ENCODE measurements around the gene FSD2. TPM values are rescaled to one million over a fixed set of nuclear protein-coding genes. Genes with fewer than 3 reads are reported as not detected.

The FSD2 gene
- total RNA-seq, 1 experiment from 2014 or later: not detected

GRCh38 chr15:82726816-82727215 lies 79.1 kb downstream of the FSD2 start:
- ChIA-PET POLR2A (no interaction called here), CTCF (no interaction called here)
- no peaks in the 10 kb centered on the region for H3K27me3 Mint-ChIP-seq (ENCODE audit: insufficient read depth, unreplicated experiment)
- intact Hi-C loops (cut with micrococcal nuclease): no loop called here
- no peaks in the 10 kb centered on the region for H3K36me3 Mint-ChIP-seq (ENCODE audit: insufficient read depth, unreplicated experiment)
- H3K4me1 Mint-ChIP-seq (ENCODE audit: insufficient read depth, unreplicated experiment): no peaks in the 10 kb centered on the region
- H3K9me3 Mint-ChIP-seq (ENCODE audit: unreplicated experiment): no peaks in the 10 kb centered on the region
- no TSS peak for BruUV-seq (replicated peaks)
- H3K27ac Mint-ChIP-seq (ENCODE audit: low read depth, unreplicated experiment): no peak overlapping the region
- no peak for DNase-seq (ENCODE audit: unreplicated experiment)
- no peak for TF ChIP-seq CTCF (IDR thresholded peaks at IDR 0.05; ENCODE audit: unreplicated experiment)
- no peak overlapping the region for H3K4me3 Mint-ChIP-seq (ENCODE audit: unreplicated experiment)

GRCh38 chr15:82715003-82715402 lies 90.9 kb downstream of the FSD2 start:
- no TSS peak for BruUV-seq (replicated peaks)

GRCh38 chr15:82714016-82714415 lies 91.9 kb downstream of the FSD2 start:
- POLR2A ChIA-PET: interaction anchor here (0.7 kb wide), 1 partner anchor 63 kb away, joined by 3 read pairs; no protein-coding TSS in a partner anchor
- TF ChIP-seq CTCF (IDR thresholded peaks at IDR 0.05; ENCODE audit: unreplicated experiment): no peak
- intact Hi-C loops (cut with micrococcal nuclease): no loop called here
- H3K27me3 Mint-ChIP-seq (ENCODE audit: insufficient read depth, unreplicated experiment): peaks cover 2% of the 10 kb centered on the region
- no peak for DNase-seq (ENCODE audit: unreplicated experiment)
- H3K4me3 Mint-ChIP-seq (ENCODE audit: unreplicated experiment): no peak overlapping the region
- CTCF ChIA-PET: interaction anchor here (0.6 to 0.8 kb wide), 2 partner anchors 286 to 461 kb away, joined by 4 to 5 read pairs; no protein-coding TSS in a partner anchor
- H3K9me3 Mint-ChIP-seq (ENCODE audit: unreplicated experiment): no peaks in the 10 kb centered on the region
- H3K27ac Mint-ChIP-seq (ENCODE audit: low read depth, unreplicated experiment): no peak overlapping the region
- H3K4me1 Mint-ChIP-seq (ENCODE audit: insufficient read depth, unreplicated experiment): no peaks in the 10 kb centered on the region
- no peaks in the 10 kb centered on the region for H3K36me3 Mint-ChIP-seq (ENCODE audit: insufficient read depth, unreplicated experiment)
- BruUV-seq (replicated peaks): no TSS peak

More at GRCh38 chr15:82715003-82715402, 90.9 kb downstream of the FSD2 start:
- POLR2A ChIA-PET: interaction anchor here (0.7 kb wide), 1 partner anchor 62 kb away, joined by 3 read pairs; no protein-coding TSS in a partner anchor
- Mint-ChIP-seq H3K27me3 (ENCODE audit: insufficient read depth, unreplicated experiment) (peaks cover 12% of the 10 kb centered on the region), H3K4me3 (ENCODE audit: unreplicated experiment) (no peak overlapping the region), H3K27ac (ENCODE audit: low read depth, unreplicated experiment) (no peak overlapping the region), H3K9me3 (ENCODE audit: unreplicated experiment) (no peaks in the 10 kb centered on the region), H3K36me3 (ENCODE audit: insufficient read depth, unreplicated experiment) (no peaks in the 10 kb centered on the region), H3K4me1 (ENCODE audit: insufficient read depth, unreplicated experiment) (no peaks in the 10 kb centered on the region)
- TF ChIP-seq CTCF (IDR thresholded peaks at IDR 0.05; ENCODE audit: unreplicated experiment): no peak
- CTCF ChIA-PET: no interaction called here
- no peak for DNase-seq (ENCODE audit: unreplicated experiment)
- intact Hi-C loops (cut with micrococcal nuclease): no loop called here

GRCh38 chr15:82712036-82712435 lies 93.8 kb downstream of the FSD2 start:
- no peak for DNase-seq (ENCODE audit: unreplicated experiment)
- H3K36me3 Mint-ChIP-seq (ENCODE audit: insufficient read depth, unreplicated experiment): no peaks in the 10 kb centered on the region
- intact Hi-C loops (cut with micrococcal nuclease): no loop called here
- no peaks in the 10 kb centered on the region for H3K27me3 Mint-ChIP-seq (ENCODE audit: insufficient read depth, unreplicated experiment)
- POLR2A ChIA-PET: interaction anchor here (1.8 kb wide), 1 partner anchor 38 kb away, joined by 8 read pairs; no protein-coding TSS in a partner anchor
- TF ChIP-seq CTCF (IDR thresholded peaks at IDR 0.05; ENCODE audit: unreplicated experiment): no peak
- H3K9me3 Mint-ChIP-seq (ENCODE audit: unreplicated experiment): no peaks in the 10 kb centered on the region
- BruUV-seq (replicated peaks): no TSS peak
- no peak overlapping the region for H3K4me3 Mint-ChIP-seq (ENCODE audit: unreplicated experiment)
- H3K4me1 Mint-ChIP-seq (ENCODE audit: insufficient read depth, unreplicated experiment): no peaks in the 10 kb centered on the region
- CTCF ChIA-PET: no interaction called here
- H3K27ac Mint-ChIP-seq (ENCODE audit: low read depth, unreplicated experiment): no peak overlapping the region

Measured in MCF 10A (cell line).